WTC11 (cell line): ENCODE measurements around the gene PADI2.

Experiments used
- ATF3 ChIP-seq: sonication (generic); formaldehyde crosslinking; conservative IDR thresholded peaks from 2 replicates; pipeline ENCODE4 v1.8.1; 2022; ENCODE audit warnings: mild to moderate bottlenecking, missing genetic modification reagents
- ATF6 ChIP-seq: sonication (generic); formaldehyde crosslinking; IDR thresholded peaks from 2 replicates; pipeline ENCODE4 v1.8.1; 2023; ENCODE audit warnings: mild to moderate bottlenecking, missing genetic modification reagents
- IRF2 ChIP-seq: sonication (generic); formaldehyde crosslinking; IDR thresholded peaks from 2 replicates; pipeline ENCODE4 v1.8.0; 2022; ENCODE audit warnings: low read depth, missing genetic modification reagents, borderline replicate concordance
- MAX ChIP-seq: sonication (generic); formaldehyde crosslinking; IDR thresholded peaks from 2 replicates; pipeline ENCODE4 v1.8.0; 2022; ENCODE audit warnings: mild to moderate bottlenecking, missing genetic modification reagents
- RELA ChIP-seq: sonication (generic); formaldehyde crosslinking; IDR thresholded peaks from 2 replicates; pipeline ENCODE4 v1.8.1; 2022; ENCODE audit warnings: missing genetic modification reagents, mild to moderate bottlenecking, borderline replicate concordance
- SP1 ChIP-seq: sonication (generic); formaldehyde crosslinking; conservative IDR thresholded peaks from 2 replicates; pipeline ENCODE4 v1.8.1; 2022; ENCODE audit warnings: missing genetic modification reagents
- ZNF263 ChIP-seq: sonication (generic); formaldehyde crosslinking; IDR thresholded peaks from 2 replicates; pipeline ENCODE4 v1.8.1; 2022; ENCODE audit warnings: low read depth, mild to moderate bottlenecking, moderate library complexity, missing genetic modification reagents
- TF ChIP-seq, protein P1 (sequence below): fragments of 200-600 bp; IDR thresholded peaks from 2 replicates; pipeline ENCODE4 v1.8.0; 2022; ENCODE audit warnings: antibody characterized with exemption
- TF ChIP-seq, protein P2 (sequence below): sonication (generic); formaldehyde crosslinking; IDR thresholded peaks from 2 replicates; pipeline ENCODE4 v1.8.1; 2023; ENCODE audit warnings: mild to moderate bottlenecking, missing genetic modification reagents, moderate library complexity
- TF ChIP-seq, protein P3 (sequence below): sonication (generic); formaldehyde crosslinking; IDR thresholded peaks from 2 replicates; pipeline ENCODE4 v1.8.0; 2022; ENCODE audit warnings: mild to moderate bottlenecking, missing genetic modification reagents
- TF ChIP-seq, protein P4 (sequence below): sonication (generic); formaldehyde crosslinking; IDR thresholded peaks from 2 replicates; pipeline ENCODE4 v1.8.1; 2023; ENCODE audit warnings: mild to moderate bottlenecking, moderate library complexity, missing genetic modification reagents
- TF ChIP-seq, protein P5 (sequence below): sonication (generic); formaldehyde crosslinking; IDR thresholded peaks from 2 replicates; pipeline ENCODE4 v1.8.1; 2022; ENCODE audit warnings: mild to moderate bottlenecking, moderate library complexity, missing genetic modification reagents

GRCh38 chr1:17071794-17072193 lies 47.5 kb downstream of the PADI2 start:
- TF ChIP-seq RELA (CRISPR knock-in tag) (no peak), MAX (CRISPR knock-in tag) (no peak), SP1 (no peak), IRF2 (CRISPR knock-in tag) (no peak), ZNF263 (no peak), ATF3 (CRISPR knock-in tag) (no peak), ATF6 (CRISPR knock-in tag) (no peak)
- TF ChIP-seq, protein P1, sequence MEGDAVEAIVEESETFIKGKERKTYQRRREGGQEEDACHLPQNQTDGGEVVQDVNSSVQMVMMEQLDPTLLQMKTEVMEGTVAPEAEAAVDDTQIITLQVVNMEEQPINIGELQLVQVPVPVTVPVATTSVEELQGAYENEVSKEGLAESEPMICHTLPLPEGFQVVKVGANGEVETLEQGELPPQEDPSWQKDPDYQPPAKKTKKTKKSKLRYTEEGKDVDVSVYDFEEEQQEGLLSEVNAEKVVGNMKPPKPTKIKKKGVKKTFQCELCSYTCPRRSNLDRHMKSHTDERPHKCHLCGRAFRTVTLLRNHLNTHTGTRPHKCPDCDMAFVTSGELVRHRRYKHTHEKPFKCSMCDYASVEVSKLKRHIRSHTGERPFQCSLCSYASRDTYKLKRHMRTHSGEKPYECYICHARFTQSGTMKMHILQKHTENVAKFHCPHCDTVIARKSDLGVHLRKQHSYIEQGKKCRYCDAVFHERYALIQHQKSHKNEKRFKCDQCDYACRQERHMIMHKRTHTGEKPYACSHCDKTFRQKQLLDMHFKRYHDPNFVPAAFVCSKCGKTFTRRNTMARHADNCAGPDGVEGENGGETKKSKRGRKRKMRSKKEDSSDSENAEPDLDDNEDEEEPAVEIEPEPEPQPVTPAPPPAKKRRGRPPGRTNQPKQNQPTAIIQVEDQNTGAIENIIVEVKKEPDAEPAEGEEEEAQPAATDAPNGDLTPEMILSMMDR: no peak
- TF ChIP-seq, protein P2, sequence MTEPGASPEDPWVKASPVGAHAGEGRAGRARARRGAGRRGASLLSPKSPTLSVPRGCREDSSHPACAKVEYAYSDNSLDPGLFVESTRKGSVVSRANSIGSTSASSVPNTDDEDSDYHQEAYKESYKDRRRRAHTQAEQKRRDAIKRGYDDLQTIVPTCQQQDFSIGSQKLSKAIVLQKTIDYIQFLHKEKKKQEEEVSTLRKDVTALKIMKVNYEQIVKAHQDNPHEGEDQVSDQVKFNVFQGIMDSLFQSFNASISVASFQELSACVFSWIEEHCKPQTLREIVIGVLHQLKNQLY: no peak
- TF ChIP-seq, protein P3, sequence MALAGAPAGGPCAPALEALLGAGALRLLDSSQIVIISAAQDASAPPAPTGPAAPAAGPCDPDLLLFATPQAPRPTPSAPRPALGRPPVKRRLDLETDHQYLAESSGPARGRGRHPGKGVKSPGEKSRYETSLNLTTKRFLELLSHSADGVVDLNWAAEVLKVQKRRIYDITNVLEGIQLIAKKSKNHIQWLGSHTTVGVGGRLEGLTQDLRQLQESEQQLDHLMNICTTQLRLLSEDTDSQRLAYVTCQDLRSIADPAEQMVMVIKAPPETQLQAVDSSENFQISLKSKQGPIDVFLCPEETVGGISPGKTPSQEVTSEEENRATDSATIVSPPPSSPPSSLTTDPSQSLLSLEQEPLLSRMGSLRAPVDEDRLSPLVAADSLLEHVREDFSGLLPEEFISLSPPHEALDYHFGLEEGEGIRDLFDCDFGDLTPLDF (CRISPR knock-in tag): no peak
- TF ChIP-seq, protein P4, sequence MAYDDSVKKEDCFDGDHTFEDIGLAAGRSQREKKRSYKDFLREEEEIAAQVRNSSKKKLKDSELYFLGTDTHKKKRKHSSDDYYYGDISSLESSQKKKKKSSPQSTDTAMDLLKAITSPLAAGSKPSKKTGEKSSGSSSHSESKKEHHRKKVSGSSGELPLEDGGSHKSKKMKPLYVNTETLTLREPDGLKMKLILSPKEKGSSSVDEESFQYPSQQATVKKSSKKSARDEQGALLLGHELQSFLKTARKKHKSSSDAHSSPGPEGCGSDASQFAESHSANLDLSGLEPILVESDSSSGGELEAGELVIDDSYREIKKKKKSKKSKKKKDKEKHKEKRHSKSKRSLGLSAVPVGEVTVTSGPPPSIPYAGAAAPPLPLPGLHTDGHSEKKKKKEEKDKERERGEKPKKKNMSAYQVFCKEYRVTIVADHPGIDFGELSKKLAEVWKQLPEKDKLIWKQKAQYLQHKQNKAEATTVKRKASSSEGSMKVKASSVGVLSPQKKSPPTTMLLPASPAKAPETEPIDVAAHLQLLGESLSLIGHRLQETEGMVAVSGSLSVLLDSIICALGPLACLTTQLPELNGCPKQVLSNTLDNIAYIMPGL: no peak
- TF ChIP-seq, protein P5, sequence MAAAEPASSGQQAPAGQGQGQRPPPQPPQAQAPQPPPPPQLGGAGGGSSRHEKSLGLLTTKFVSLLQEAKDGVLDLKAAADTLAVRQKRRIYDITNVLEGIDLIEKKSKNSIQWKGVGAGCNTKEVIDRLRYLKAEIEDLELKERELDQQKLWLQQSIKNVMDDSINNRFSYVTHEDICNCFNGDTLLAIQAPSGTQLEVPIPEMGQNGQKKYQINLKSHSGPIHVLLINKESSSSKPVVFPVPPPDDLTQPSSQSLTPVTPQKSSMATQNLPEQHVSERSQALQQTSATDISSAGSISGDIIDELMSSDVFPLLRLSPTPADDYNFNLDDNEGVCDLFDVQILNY (CRISPR knock-in tag): no peak
